ENCODE results near the gene SLC39A13. TPM values are rescaled to one million over a fixed set of nuclear protein-coding genes. Genes with fewer than 3 reads are reported as not detected.

Gene SLC39A13
- total and polyA plus RNA-seq, 8 donors = 14.6 to 55.6 (median 22.4) TPM

DNA sequence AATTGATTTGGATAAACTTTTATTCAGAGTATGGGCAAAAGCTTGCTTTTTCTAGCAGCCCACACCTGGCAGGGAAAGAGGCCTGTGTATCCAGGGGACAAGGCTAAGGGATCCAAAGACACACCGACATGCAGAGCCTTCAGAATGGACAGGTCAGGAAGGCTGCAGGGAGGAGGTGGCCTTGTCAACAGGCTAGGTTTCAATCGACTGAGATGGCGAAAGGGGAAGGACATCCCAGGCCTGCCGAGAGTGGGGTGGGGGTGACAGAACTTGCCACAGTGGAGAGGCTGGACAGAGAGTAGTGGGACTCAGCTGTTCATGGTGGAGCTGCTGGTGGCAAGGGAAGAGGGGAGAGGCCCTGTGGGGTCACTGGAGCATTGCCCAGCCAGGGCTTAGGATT lies 5.3 kb upstream of the SLC39A13 start:
- FAIRE-seq = no peak
- 73 to 76% methylated on average over 4 of the region's 4 CpGs for WGBS, 2 donors
- Histone ChIP-seq H3K36me3 (no peaks in the 10 kb centered on the region), H3K27me3 (no peaks in the 10 kb centered on the region), H3K27ac (no peak overlapping the region), H3K4me1 (peaks cover 5 to 18% (median 8%) of the 10 kb centered on the region in 3 donors), H3K4me3 (no peak overlapping the region), H3K9me3 (no peaks in the 10 kb centered on the region)
- peak in 1 of 6 donors; percentile 13 for DNase-seq
- intact Hi-C loops (cut with DNase I) = no loop called here
- TF ChIP-seq, protein P1, sequence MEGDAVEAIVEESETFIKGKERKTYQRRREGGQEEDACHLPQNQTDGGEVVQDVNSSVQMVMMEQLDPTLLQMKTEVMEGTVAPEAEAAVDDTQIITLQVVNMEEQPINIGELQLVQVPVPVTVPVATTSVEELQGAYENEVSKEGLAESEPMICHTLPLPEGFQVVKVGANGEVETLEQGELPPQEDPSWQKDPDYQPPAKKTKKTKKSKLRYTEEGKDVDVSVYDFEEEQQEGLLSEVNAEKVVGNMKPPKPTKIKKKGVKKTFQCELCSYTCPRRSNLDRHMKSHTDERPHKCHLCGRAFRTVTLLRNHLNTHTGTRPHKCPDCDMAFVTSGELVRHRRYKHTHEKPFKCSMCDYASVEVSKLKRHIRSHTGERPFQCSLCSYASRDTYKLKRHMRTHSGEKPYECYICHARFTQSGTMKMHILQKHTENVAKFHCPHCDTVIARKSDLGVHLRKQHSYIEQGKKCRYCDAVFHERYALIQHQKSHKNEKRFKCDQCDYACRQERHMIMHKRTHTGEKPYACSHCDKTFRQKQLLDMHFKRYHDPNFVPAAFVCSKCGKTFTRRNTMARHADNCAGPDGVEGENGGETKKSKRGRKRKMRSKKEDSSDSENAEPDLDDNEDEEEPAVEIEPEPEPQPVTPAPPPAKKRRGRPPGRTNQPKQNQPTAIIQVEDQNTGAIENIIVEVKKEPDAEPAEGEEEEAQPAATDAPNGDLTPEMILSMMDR (IDR thresholded peaks at IDR 0.05) = no peak
- ATAC-seq = no peak

DNA sequence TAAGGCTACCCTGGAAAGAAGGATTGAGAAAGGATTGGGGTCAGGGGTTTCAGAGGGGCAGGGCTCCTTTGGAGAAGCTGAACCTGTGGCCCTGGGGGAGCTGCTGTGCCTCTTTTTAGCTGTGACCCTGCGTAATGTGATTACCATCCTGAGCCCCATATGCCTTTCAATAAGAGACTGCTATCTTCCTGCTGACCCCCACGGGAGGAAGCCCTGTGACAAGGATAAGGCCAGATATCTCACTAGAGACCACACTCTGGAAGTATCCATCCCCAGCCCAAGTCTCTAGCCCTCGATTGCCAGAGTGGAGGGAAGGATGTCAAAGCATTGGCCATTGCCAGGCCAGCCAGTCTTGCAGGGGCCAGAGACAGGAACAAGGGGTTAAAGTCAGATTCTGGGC lies 4.8 kb upstream of the SLC39A13 start:
- peak in 1 of 6 donors; percentile 4 for DNase-seq
- 75 to 79% methylated on average over 3 of the region's 3 CpGs for WGBS, 2 donors
- no peaks in the 10 kb centered on the region for H3K36me3 ChIP-seq
- peaks cover 5 to 18% (median 8%) of the 10 kb centered on the region in 3 donors for H3K4me1 ChIP-seq
- intact Hi-C loops (cut with DNase I) = no loop called here
- no peak overlapping the region for H3K27ac ChIP-seq
- no peaks in the 10 kb centered on the region for H3K9me3 ChIP-seq
- no peak for ATAC-seq
- TF ChIP-seq, protein P1 (IDR thresholded peaks at IDR 0.05) = no peak
- FAIRE-seq = no peak
- no peaks in the 10 kb centered on the region for H3K27me3 ChIP-seq
- H3K4me3 ChIP-seq = no peak overlapping the region

DNA sequence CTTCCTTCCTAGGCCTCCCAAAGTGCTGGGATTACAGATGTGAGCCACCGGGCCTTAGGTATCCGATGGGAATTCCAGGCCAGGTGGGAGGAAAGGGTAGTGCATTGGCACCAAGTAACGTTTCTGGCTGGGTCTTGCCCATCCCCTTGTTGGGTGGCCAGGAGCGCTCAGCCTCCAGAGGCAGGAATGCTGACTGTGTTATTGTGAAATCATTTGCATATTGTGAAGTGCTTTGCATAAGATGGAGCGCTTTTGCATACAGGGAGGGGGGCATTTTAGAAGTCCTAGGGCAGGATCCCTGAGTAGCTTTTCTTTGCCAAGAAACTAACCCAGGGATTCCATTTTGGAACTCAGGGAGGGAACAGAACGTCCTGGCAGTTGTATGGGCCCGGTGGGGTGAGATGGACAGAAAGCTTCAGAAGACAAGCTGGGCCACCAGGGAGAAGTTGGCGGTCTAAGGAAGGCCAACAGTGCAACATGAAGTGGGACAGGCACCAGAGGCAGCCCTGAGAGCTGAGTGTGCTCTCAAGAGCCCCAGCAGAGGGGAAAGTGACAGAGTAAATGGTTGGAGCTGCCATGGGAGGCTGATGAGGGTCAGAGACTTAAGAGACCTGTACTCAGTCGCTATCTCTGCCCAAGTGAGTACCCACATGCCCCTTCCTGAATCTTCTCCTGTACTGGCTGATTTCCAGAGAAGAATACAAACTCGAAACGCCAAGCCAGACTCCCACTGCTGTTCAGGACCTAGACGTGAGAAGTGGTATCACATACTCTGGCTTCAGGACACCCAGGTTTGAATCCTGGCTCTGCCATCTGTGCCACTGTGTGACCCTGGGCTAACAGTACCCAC lies 1.3 kb upstream of the SLC39A13 start:
- H3K36me3 ChIP-seq = no peaks in the 10 kb centered on the region
- peak in 1 of 6 donors; percentile 46 for DNase-seq
- peak overlapping the region; percentile 75 to 95 (median 90) for H3K27ac ChIP-seq
- H3K4me3 ChIP-seq = peak overlapping the region; percentile 47 to 75 (median 65)
- no peak for FAIRE-seq
- H3K27me3 ChIP-seq = no peaks in the 10 kb centered on the region
- H3K9me3 ChIP-seq = no peaks in the 10 kb centered on the region
- TF ChIP-seq, protein P1 (IDR thresholded peaks at IDR 0.05) = no peak
- 54 to 57% methylated on average over 12 of the region's 12 CpGs for WGBS, 2 donors
- intact Hi-C loops (cut with DNase I) = no loop called here
- ATAC-seq = no peak
- peaks cover 11 to 19% (median 14%) of the 10 kb centered on the region in 3 donors for H3K4me1 ChIP-seq

DNA sequence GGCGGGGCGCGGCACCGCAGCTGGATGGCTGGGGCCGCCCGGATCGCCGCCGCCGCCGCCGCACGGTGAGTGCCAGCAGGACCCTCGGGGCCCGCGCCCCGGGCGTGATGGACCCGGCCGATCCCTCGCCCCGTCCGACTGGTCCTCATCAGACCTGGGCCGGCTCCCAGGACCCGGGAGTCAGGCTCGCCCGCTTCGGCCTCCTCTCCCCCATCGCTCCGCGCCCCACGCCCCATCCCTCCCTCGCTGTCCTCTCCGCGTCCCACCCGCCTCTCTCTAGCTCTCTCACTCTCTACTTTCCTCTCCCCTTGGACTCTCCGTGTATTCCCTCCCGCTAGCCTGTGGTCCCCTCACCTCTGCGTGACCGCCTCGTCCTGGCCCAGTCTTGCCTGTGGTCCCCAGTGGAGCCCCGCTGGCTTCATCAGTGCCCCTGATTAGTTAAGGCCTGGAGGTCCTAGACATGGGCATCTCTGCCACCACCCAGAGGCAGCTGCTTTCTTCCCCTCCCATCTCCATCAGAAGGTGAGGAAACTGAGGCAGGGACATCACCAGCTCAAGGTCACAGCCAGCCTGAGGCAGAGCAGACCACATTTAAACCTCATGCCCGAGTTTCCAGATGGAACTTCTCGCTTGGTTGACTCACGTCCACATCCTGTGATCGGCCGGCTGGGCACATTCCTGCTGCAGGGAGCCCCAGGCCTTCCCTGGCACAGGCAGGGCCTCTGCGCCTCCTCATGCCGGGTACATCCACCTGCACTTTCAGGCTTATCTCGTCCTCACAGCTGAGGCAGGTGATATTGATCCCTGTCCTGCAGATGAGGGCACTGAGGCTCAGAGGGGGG lies 429 bp downstream of the SLC39A13 start:
- no peak for FAIRE-seq
- Histone ChIP-seq H3K27me3 (no peaks in the 10 kb centered on the region), H3K27ac (peak overlapping the region; percentile 53 to 84 (median 72)), H3K36me3 (peaks cover 0 to 4% (median 0%) of the 10 kb centered on the region in 3 donors), H3K9me3 (no peaks in the 10 kb centered on the region), H3K4me1 (peaks cover 11 to 19% (median 14%) of the 10 kb centered on the region in 3 donors), H3K4me3 (peak overlapping the region; percentile 55 to 75 (median 66))
- intact Hi-C loops (cut with DNase I) = no loop called here
- DNase-seq = peak in 3 of 6 donors; percentile 56 to 76 (median 68)
- WGBS, 2 donors = 1 to 2% methylated on average over 19 to 50 of the region's 50 CpGs
- peak in 3 of 4 donors; percentile 0 to 4 (median 0) for ATAC-seq
- TF ChIP-seq, protein P1 (IDR thresholded peaks at IDR 0.05) = no peak

All from pancreas (tissue), 10 donors.